ENCODE measurements around the gene SNCAIP.
A peak's percentile ranks its signal among the peaks of the same experiment; 100 is the strongest.

SNCAIP gene

DNA sequence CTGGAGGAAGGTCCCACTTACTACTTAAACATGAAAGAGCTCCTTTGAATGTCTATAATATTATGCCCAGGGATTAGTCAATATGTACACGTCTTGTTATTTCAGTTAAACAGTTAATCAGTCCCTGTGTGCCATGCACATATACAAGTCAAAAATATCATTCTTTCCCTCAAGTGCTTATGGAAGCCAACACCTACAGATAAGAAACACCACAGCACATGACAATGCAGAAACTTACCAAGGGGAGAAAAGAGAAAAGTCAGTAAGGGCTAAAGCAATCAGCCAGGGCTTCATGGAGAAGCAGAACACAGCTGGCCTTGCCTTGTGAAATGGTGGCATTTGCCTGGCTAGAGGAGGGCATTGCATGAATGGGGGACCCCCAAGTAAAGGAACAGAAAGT, 88.3 kb downstream of the SNCAIP start:
- no peak for DNase-seq (ENCODE audit: low spot score)

DNA sequence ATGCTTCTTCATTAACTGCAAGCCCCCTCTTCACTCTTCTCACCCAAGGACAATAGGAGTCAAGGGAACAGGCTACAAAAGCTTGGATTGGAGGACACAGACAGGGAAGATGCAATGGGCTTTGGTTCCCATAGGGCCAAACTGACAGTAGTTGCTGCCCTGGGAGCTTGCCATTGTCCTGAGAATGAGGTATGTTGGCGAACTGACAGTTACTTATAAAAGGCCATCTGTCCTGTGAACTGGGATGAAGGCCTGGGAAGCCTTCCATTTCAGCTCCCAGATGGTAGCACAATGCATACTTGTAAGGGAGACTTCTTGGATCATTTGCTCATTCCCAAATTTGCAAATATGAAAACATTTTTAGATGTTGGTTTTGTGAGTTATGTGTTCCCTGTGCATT, 88.9 kb downstream of the SNCAIP start:
- DNase-seq (ENCODE audit: low spot score) = no peak

DNA sequence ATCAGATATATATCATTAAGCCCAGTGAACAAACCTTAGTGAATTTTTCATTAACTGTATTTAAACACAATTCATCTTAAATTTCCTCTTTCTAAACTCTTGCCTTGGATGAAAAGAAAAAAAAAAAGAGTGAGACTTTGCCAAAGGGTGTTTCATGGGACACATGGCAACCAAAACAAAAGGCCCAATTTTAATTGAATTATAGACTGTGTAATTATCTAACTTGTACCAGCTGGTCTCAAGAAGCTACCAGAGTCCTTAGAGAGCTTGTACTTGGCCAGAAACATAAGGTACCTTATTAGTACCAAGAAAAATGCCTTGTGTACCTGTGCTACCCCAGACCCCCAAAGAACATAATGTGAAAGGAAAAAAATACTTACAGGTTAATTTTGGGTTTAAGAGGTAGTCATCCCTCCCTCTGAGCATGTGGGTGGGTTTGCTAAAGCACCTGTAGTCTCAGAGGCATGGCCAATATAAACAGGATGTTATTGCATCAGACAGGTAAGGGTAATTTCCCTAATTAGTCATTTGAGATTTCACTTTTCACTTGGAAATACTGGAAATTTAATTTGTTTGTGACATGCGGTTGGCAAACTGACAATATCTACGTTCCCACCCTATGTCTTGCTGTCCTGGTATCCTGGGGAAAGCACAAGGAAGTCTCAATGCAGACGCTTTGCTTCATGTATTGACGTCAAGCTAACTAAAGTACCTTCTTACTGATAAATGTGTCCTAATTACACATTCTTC, 90.1 kb downstream of the SNCAIP start:
- DNase-seq (ENCODE audit: low spot score) = no peak

DNA sequence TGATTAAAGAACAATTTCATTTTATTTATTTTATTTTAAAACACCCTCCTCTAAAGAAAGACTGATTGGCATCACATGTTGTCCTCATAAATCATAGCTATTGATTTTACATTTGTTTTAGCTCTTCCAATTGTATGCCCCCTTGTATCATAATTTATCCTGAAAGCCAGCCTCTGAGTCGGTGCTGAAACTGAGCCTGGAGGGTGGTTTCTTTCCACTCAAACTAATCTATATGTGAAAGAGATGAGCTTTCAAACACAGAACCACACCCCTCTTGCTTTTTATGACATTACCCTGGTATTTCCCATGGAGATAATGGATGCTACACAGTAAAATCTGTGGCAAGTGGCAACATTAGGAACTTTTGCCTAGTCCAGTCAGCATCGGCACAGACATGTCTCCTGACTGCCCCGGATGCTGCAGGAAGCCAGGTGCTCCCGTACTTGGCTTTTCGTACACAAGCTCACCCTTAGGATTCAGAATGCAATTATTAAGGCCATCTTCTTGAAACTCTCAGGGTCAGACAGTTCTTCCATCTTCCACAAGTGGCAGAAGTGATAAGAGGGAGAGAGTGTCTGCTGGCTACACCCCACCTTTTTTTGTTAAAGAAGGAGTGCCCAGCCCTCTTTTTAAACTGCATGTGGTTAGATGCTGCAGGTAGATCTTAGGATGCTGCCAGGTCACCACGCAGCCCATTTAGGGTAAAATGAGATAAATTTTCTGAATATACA, 91.1 kb downstream of the SNCAIP start:
- DNase-seq (ENCODE audit: low spot score) = no peak

DNA sequence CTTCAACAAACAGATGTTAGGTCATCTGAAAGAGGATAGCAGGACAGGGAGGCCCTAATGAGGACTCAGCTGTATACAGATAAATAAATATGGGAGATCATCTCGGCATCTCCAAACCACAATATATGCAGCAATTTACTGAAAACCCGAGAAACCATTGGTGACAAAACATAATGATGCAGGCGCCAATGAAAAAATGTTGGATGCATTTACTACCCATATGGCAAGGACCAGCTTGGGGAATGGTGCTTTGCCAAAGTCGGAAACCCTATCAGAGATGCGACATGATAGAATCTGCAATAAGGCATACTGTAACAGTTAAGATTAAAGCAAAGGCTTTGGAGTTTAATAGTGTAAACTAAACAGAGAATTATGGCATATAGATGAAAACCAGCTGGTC, 92.0 kb downstream of the SNCAIP start:
- DNase-seq (ENCODE audit: low spot score) = no peak

DNA sequence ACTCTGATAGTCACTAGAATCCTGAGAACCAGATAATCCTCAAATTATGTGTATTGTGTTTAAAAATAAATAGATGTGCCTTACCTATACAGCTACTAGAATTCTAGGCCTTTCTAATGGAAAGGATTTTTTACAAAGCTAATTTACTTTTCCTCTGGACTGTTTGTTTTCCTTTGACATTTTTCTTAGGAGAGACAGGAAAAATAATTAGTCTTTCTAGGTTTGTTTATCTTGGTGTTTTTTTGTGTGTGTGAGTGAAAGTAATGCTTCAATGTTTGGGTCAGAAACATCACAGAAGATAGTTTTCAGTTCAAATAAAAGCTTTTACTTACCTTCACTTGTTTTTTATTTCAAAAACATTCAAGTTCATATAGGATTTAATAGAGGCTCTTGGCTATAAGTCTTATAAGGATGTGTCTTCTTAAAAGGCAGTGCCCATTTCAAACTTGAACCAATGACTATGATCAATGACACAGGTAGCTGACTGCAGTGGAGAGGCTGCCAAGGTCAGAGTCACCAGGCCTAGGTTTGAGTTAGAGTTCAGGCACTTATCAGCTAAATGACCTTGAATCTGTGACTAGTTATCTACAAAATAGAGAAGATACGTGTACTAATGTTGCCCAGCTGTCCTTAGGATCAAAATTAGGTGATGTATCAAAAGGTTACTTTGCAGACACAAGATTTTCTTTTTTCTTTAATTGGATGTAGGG, 92.8 kb downstream of the SNCAIP start:
- no peak for DNase-seq (ENCODE audit: low spot score)

DNA sequence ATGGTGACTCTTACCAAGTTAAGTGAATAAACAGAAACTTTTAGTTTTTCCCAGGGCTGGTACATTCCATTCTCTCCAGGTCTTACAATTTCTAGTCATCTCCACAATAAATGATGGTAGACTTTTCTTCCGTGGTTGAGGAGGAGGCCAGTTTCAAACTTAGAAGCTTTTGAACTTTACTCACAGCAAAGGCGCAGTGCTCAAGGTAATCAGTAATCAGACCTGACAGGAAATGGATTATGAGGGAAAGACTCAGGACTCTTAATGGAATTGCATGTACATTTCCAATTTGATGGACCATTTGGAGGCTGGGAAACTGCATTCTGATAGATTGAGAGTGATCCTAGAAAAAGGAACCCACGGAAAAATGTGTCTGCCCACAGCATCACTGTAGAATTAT, 93.7 kb downstream of the SNCAIP start:
- DNase-seq (ENCODE audit: low spot score) = no peak

DNA sequence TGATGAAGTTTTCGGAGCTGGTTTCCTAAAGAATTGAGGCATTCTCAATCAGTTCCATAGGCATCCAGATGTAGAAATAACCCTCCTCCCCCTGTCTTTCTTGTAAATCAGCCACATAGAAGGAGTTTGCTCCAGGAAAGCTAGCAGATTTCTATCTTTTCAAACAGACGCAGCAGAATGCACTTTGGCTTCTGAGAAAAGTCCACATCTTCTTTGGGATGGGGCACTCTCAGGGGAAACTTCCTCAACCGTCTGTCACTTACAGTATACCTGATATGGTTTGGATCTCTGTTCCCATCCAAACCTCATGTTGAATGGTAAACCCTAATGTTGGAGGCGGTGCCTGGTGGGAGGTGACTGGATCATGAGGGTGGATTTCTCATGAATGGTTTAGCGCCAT, 94.1 kb downstream of the SNCAIP start:
- DNase-seq (ENCODE audit: low spot score) = no peak

DNA sequence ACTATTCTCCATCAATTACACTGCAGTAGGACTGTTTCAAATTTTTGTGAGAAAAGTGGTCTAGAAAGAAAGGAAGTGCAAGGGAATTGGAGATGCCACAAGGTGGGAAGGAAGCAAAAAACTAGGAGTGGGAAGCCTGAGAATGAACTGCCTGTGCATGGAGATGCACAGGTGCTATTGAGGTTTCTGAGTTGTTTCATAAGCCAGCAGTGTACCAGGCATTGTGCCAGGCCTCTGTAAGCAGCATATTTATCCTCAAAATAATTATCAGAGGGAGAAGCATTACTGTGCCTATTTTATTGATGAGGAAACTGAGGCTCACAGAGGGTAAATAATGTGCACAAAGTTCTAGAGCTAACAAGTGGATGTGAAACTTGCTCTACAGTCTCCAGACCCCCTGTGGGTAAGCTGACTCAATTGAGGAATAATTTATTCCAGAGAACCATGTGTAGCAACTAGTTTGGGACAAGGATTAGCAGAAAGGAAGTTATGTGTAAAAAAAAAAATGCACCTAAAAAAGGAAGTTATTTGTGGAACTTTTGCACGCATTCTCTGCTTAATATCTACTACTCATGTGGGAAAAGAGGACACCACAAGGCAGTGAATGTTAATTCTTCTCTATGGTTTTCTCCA, 96.7 kb downstream of the SNCAIP start:
- no peak for DNase-seq (ENCODE audit: low spot score)

DNA sequence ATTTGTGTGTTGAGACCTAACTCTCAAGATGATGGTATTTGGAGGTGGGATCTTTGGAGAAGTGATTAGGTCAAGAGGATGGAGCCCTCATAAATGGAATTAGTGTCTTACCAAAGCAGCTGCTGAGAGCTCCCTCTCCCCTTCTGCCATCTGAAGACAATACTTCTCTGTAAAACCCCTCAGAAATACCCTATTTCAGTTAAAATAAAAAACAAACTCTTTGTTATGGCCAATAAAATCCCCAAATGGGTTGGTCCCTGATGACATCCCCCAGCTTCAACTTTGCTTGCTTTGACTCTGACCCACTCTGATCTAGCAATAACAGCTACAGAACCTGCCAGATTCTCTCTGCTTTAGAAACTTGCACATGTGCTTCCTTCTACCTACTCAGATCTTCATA, 100.9 kb downstream of the SNCAIP start:
- DNase-seq (ENCODE audit: low spot score) = no peak

DNA sequence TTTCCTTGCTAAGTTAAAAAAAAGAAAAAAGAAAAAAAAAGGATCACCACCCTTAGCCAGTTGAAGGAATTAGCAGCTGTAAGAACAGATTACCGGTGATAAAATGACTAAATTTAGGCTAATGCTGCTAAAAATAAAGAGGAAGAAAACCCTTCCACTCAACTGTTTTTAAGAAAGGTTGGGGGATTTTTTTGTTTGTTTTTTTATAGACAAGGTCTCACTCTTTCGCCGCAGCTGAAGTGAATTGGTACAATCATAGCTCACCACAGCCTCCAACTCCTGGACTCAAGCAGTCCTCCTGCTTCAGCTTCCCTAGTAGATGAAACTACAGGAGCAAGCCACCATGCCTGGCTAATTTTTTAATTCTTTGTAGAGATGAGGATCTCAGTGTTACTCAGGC, 101.7 kb downstream of the SNCAIP start:
- DNase-seq (ENCODE audit: low spot score) = no peak

DNA sequence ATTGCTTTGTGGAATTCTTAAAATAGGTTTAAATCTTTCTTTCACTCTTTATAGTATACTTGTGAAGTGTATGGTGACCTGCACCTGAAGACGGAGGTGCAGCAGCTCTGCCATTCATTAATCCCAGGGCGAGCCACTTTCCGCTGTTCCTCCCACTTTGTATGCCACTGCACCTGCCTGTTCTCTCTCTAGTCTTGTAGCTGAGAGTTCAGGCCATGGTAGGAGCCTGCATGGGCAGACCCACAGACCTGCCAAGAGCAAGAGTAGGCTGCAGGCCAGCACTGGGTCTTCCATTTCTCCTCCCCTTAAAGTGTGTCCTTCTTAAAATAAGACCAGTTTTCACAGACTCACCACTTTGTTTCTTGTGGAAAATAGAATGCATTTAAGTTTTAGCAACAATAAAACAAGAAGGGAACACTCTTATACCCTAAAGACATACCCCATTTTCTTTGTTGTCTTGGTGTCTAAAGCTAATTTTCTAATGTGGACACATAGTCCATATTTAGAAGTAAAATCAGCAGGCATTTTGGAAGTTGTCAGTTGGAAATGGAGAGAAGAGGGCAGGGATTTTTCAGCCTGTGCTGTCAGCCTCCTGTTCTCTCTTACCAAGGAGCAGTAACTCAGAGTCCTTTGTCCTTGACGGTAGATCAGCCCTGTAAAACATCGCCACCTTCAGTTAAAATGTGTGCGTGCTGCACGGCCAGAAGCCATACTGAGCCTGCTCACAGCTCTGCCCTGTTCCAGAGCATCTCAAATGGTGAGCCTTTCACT, 103.2 kb downstream of the SNCAIP start:
- peak; percentile 83 for DNase-seq (ENCODE audit: low spot score)

DNA sequence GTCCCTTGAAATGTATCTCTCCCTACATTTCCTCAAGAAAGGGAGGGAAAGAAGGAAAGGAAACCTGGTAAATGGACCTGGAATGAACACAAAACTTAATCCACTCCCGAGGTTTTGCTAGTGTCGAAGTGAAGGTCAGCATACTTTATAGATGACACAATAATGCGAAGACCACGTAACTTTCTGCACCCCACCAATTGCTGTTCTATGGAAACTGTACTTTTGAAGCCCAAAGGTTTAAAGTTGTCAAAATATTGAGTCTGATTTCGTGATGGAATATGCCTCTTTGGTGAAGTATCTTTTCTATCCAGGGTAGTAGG, 103.7 kb downstream of the SNCAIP start:
- DNase-seq (ENCODE audit: low spot score) = no peak

DNA sequence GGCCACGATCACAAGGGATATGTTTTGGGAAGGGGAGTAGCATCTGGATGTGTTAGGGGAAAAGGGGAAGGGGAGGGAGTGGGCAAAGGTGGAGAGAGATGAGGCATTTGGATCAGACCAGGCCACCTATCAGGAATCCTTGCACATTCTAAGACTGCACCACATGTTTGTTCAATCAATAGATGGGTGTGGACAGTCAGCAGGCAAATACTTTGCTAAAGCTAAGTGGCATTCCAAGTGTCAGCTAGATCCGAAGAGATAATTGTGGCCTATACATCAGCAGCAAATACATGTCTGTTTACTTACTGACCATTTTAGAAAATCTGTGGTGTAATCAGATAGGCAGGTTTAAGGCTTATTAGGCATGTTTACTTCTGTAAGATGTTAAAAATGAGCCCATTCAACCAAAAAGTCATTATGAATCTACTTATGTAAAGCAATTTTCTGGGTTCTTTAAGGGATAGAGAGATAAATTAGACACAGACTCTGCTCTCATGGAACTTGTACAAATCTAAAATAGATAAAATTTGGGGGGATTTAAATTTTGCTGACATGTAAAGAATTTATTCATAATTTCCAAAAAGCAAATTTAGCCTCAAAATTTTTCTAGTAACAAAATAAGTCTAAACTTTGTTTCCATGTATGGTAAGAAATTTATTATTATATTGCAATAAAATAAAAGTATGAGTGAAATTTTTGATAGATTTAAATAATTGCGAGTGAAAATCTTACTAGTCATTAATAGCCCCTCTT, 107.3 kb downstream of the SNCAIP start:
- DNase-seq (ENCODE audit: low spot score) = no peak

DNA sequence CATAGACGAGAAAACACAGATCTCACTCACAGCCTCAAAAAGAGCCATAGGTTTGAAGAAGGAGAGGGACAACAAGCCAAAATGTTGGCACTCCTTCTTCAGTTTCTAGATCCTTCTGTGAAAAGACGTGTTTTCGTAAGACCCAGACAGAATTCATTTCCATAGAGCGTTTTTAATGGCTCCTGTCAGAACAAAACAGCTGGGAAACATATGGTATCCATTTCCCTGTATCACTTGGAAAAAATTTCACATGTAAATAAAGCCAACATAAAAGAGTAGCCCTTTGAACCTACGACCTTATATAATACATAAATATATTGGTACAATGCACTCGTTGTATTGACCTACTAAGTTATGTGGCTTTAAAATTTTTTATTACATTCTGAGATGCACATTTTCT, 108.1 kb downstream of the SNCAIP start:
- no peak for DNase-seq (ENCODE audit: low spot score)

DNA sequence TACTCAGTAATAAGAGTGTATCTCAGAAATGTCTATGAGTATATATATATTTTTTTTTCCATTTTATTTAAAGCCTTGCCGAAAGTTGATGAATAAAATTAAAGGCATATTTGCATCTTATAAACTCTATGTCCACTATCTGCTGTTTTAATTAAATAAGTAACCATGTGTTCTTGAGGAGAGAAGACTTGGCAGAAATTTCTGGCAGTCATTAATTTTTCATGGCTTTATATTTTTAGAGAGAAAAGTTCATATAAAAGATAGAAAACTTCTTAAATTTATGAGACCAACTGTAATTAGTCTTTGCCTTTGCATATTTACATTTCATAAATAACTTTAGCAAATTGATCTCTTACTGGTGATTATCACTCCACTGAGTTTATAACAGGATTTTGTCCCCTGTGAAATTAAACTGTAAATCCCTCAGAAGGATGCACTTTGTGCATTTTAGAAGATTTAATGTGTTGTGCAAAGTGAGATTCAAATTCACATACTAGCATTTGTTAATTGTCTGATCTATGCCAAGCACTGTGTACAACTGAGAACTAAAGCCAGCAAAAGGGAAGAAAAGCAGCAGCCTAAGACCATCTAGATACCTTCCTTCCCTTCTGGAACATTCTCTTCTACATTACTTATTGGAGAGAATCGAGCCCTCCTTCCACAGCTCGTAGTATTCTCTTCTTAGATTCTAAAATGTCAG, 108.7 kb downstream of the SNCAIP start:
- DNase-seq (ENCODE audit: low spot score) = no peak

DNA sequence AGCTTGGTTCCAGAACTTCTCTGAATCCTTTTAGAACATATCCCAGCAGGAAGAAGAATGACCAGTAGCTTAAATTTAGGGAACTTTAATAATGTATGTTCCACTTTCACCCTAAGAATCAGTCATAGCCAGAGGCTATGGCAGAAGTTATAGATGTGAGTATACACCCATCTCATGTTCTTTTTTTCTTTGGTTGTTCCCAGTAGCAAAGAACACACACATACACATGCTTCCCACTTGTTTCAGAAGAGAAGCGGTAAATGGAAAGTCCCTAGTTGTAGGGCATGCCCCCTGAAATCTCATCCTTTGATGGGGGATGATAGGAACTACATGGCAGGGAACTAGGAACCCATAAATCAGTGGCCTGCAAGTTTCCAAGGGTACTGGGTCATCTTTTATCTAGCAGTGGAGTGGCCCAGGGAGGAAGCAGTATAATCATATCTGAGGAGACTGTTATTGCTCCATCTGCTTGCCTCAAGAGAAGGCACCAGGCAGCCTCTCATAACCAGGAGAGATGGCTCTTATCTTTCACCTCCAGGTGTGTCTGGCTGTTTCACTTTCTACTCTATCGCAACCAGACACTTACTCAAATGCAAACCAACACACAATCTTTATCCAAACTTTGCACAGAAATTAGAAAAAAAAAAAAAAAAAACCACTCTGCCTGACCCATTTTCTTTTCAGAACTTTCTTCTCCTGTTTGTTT, 109.5 kb downstream of the SNCAIP start:
- DNase-seq (ENCODE audit: low spot score) = no peak

DNA sequence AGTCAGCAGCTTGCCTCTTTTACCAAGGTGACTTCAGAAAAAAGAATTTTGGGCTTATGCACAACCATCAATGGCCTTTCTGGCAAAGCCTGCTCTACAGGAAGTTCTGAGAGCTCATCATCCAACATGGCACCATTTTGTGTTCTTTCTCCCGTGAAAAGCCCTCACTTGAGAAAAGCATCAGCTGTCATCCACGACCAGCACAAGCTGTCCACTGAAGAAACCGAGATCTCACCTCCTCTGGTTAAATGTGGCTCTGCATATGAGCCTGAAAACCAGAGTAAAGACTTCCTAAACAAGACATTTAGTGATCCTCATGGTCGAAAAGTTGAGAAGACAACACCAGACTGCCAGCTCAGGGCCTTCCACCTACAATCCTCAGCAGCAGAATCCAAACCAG, 111.2 kb downstream of the SNCAIP start:
- no peak for DNase-seq (ENCODE audit: low spot score)

DNA sequence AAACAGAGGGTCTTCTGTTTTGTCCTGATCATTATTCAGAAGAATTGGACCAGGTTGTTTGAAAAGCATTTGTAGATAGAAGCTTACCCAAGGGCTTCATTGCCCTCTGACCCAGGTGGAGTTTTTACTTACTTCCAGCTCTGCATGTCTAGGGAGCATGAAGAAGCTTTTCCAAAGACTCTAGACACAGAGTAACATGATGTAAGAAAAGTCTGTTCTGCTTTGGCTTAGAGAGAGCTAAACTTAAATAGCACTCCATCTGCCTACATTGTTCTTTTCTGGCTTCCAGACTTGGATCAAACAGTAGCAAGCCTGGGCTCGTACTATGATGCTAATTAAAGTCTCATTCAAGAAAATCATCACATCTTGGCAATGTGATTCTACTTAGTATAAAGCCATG, 112.1 kb downstream of the SNCAIP start:
- no peak for DNase-seq (ENCODE audit: low spot score)

DNA sequence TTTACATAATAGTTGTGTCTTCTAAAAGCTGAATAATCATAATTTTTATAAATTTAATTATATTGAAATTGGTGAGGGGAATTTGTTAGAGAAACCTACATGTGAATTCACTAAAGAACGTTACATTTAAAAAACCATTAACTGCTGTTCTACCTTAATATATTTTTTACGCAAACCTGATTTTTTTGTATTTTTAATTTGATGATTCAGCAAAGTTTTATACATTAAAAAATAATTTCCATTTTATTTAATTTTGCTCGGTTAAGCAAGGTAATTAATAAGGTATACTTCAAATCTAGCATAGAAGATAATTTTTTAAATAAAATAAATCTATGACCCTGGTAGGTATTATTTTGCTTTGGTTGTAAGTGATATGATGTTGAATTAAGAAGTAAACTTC, 114.3 kb downstream of the SNCAIP start:
- DNase-seq (ENCODE audit: low spot score) = no peak

Data from AG20443 (cell line).